ENCODE data around the gene TMEM184A.

TMEM184A gene

DNA sequence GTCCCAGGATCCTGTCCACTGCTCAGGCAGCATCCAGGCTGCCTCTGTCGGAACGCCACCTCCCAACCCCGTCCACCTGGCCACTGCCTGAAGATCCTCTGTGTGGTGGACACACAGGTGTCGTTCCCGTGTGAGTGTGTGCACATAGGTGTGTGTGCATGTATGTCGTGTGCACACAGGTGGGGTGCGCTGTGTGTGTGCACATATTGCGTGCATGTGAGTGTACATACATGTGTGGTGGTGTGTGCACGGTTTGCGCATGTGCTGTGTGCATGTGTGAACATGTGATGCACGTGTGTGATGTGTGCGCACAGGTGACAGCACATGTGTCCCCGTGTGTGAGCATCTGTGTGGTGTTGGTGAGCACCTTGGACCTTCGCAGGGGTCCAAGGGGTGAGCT lies 7.1 kb downstream of the TMEM184A start:
- TF ChIP-seq, protein P1, sequence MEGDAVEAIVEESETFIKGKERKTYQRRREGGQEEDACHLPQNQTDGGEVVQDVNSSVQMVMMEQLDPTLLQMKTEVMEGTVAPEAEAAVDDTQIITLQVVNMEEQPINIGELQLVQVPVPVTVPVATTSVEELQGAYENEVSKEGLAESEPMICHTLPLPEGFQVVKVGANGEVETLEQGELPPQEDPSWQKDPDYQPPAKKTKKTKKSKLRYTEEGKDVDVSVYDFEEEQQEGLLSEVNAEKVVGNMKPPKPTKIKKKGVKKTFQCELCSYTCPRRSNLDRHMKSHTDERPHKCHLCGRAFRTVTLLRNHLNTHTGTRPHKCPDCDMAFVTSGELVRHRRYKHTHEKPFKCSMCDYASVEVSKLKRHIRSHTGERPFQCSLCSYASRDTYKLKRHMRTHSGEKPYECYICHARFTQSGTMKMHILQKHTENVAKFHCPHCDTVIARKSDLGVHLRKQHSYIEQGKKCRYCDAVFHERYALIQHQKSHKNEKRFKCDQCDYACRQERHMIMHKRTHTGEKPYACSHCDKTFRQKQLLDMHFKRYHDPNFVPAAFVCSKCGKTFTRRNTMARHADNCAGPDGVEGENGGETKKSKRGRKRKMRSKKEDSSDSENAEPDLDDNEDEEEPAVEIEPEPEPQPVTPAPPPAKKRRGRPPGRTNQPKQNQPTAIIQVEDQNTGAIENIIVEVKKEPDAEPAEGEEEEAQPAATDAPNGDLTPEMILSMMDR (IDR thresholded peaks at IDR 0.05; ENCODE audit: control extremely low read depth, extremely low read depth, low read depth, missing control alignments), result no peak
- no peak for DNase-seq (ENCODE audit: extremely low spot score)
- POLR2A ChIA-PET, result no interaction called here
- CTCF ChIA-PET, result no interaction called here

DNA sequence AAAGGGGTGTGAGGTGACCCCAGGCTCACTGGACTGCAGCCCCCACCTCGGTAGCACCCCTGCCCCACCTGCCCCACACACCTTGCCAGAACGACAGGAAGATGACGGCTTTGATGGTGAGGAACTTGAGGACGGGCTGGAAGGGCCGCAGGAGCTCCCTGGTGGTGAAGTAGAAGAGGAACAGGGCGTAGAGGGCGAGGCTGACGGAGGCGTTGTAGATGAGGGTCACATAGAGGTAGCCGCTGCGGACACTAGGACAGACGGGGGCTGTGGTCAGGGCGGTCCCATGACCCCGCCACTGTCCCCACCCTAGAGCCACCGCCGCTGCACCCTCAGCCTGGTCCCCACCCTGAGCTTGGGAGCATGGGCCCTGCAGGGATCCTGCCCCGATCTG lies 7.6 kb downstream of the TMEM184A start:
- no peak for DNase-seq (ENCODE audit: extremely low spot score)
- ChIA-PET CTCF (no interaction called here), POLR2A (no interaction called here)
- TF ChIP-seq, protein P1 (IDR thresholded peaks at IDR 0.05; ENCODE audit: control extremely low read depth, extremely low read depth, low read depth, missing control alignments), result no peak

DNA sequence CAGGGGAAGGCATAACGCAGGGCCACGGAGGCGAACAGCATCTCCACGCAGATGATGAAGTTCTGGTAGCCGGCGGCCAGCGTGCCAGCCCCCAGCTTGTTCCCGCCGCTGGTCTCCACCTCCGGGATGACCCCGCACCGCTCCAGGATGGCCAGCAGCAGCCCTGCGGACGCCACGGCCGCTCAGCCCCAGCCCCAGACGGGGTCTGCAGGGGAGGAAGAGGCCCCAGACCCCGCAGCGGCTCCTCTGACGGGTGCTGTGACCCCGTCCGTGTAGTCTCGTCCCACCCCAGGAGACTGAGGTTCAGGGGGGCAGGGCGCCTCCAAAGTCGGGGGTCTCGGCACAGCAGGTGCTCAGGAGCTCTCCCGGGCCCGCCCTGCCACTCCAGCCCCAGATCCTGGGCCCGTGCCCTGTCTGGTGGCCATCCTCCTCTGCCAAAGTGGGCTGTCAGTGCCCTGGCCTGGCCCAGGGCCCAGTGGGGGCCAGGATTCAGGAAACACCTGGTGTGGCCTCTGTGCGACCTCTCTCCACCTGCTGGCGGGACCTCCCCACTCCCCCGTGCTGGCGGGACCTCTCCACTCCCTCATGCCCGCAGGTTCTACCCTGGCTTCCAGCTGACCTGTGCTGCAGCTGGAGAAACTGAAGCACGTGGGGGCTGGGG lies 8.1 kb downstream of the TMEM184A start:
- ChIA-PET POLR2A (no interaction called here), CTCF (interaction anchor here (1.4 kb wide), 1 partner anchor 10 kb away, joined by 3 read pairs; no protein-coding TSS in a partner anchor)
- DNase-seq (ENCODE audit: extremely low spot score), result no peak
- TF ChIP-seq, protein P1 (IDR thresholded peaks at IDR 0.05; ENCODE audit: control extremely low read depth, extremely low read depth, low read depth, missing control alignments), result no peak

DNA sequence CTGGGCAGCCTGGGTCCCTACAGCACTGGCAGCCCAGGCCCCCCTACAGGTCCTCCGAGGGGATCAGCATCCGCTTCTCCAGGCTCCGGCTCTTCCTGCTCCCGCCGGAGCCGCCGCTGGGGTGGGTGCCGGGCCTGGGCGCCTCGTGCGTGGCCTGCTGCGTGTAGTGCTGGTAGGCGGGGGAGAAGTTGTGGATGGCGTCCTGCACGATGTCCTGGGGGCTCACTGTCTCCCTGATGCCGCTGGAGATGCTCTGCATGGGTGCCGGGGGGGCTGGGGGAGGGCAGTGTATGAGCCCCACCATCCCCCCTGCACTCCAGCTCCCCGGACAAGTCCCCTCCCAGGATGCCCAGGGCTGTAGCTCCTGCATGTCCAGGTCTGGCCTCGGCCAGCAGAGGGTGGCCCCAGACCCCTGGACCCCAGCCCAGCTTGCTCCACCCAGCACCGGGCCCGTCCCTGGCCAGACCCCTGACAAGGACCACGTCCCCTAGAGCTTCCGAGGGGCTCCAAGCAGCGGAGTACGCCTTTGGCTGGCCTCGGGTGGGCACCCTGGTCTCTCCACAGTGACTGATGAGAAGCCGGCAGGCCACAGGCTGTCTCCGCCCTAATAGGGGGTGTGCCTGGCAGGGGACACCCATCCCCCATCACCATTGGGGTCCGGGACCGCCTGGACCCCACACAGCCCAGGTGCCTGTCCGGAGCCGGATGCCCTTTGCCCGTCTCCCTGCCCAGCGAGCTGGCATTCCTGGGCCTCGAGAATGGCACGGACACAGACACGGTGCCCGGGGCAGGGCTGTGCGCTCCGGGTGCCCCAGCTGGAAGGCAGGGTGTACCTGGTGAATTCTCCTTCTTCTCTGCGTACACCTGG lies 8.9 kb downstream of the TMEM184A start:
- ChIA-PET CTCF (interaction anchor here (1.4 kb wide), 1 partner anchor 11 kb away, joined by 3 read pairs; no protein-coding TSS in a partner anchor), POLR2A (no interaction called here)
- no peak for DNase-seq (ENCODE audit: extremely low spot score)
- TF ChIP-seq, protein P1 (IDR thresholded peaks at IDR 0.05; ENCODE audit: control extremely low read depth, extremely low read depth, low read depth, missing control alignments), result no peak

DNA sequence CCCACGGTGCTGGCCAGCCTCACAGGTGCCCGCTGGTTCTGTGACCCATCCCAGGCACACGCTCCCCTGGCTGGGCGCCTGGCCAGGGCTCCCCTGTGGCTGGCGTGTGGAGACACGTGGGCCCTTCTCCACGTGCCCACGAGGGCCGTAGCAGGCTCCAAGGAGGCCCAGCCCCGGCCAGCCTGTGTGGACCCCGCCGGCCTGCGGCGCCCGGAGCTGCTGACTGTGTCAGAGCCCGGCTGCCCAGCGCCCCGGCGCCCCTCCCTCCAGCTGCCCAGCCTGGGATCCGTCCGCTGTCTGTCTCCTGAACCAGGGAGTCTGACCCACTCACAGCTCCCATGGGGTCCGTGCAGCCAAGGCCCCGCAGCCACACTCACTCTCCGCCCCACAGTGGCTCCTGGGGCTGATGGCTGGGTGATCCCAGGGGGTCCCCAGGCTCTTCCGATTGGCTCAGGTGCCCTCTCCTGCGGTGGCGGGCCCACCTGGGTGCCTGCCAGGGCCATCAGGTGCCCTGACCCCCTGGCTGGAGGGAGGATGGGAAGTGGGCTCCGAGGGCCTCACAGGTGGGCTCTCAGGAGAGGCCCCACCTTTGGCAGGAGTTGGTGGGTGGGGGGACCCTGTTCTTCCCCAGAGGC lies 9.6 kb downstream of the TMEM184A start:
- TF ChIP-seq, protein P1 (IDR thresholded peaks at IDR 0.05; ENCODE audit: control extremely low read depth, extremely low read depth, low read depth, missing control alignments), result no peak
- no peak for DNase-seq (ENCODE audit: extremely low spot score)
- POLR2A ChIA-PET, result no interaction called here
- CTCF ChIA-PET, result interaction anchor here (1.4 kb wide), 1 partner anchor 12 kb away, joined by 3 read pairs; no protein-coding TSS in a partner anchor

DNA sequence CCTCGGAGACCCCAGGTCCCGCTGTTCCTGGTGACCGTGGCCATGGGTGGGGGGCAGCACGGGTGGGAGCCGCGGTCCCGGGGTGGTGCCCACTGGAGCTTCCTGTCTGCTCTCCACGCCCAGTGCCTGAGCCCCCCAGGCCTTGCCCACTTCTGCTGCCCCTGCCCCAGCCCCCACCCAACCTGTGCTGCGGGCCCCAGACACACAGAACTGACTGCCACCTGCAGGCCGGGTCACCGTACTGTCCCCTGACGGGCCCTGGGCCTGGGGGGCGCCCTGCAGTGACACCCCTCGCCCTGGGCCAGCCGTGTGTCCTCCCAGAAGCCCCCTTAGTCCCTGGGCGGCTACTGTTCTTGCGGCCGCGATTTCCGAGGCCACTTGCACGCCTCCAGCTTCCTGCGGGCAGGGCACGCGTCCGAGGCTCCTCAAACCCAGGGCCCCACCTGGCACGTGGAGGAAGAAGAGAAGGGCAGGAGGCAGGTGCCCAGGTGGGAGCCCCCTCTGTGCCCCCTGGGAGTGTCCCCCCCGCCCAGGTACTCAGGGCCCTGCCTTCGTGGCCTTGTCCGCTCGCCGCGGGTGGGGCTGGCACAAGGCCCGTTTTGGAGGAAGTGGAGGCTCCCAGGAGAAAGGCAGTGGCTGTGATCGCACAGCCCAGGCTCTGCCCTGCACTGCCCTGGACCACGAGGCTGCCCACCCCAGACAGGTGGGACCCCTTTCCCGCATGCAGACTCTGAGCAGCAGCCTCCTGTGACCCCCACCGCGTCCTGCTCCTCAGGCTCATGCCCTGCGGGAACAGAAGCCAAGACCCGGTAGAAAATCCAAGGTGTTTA lies 10.4 kb downstream of the TMEM184A start:
- no peak for DNase-seq (ENCODE audit: extremely low spot score)
- CTCF ChIA-PET, result no interaction called here
- POLR2A ChIA-PET, result no interaction called here
- TF ChIP-seq, protein P1 (IDR thresholded peaks at IDR 0.05; ENCODE audit: control extremely low read depth, extremely low read depth, low read depth, missing control alignments), result no peak
